ENCODE measurements around the gene TTC39C. TPM values are rescaled to one million over a fixed set of nuclear protein-coding genes. Genes with fewer than 3 reads are reported as not detected.

The TTC39C gene
- polyA plus RNA-seq, 1 experiment = 24.3 TPM

DNA sequence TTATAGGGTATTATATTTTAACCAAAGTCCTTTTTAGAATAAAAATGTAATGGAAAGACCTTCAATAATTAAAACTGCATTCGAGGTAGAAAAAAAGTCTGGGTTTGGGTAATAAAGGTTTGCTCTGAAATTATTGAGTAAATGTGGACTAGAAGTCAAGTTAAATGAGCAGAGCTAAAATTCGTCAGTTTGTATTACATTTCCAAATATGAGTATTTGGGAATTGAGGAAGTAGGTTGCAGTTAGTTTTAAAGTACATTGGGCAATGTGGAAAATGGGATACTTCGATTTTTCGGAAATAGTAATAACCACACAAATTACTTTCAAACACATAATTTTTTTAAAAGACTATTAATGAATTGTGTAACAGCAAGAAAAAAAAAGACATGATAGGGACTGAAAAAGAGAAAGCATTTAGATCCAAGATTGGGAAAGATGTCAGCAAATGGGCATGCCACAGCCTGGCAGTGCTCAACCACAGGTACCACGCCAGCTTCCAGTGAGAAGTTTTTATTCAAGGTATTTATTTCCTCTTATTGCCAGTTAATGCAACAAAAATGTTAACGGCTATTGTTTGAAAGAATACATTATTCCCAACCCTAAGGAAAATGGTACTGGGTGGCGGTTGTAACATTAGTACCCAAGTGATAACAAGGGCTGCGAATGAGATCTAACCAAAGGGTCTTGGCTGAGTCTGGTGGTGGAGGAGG, 50.0 kb downstream of the TTC39C start:
- TF ChIP-seq, protein P1, sequence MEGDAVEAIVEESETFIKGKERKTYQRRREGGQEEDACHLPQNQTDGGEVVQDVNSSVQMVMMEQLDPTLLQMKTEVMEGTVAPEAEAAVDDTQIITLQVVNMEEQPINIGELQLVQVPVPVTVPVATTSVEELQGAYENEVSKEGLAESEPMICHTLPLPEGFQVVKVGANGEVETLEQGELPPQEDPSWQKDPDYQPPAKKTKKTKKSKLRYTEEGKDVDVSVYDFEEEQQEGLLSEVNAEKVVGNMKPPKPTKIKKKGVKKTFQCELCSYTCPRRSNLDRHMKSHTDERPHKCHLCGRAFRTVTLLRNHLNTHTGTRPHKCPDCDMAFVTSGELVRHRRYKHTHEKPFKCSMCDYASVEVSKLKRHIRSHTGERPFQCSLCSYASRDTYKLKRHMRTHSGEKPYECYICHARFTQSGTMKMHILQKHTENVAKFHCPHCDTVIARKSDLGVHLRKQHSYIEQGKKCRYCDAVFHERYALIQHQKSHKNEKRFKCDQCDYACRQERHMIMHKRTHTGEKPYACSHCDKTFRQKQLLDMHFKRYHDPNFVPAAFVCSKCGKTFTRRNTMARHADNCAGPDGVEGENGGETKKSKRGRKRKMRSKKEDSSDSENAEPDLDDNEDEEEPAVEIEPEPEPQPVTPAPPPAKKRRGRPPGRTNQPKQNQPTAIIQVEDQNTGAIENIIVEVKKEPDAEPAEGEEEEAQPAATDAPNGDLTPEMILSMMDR (IDR thresholded peaks at IDR 0.05; ENCODE audit: low read depth, low read length) = no peak
- POLR2A ChIA-PET = no interaction called here
- H3K27ac ChIP-seq (ENCODE audit: low read depth, low read length) = no peak overlapping the region

DNA sequence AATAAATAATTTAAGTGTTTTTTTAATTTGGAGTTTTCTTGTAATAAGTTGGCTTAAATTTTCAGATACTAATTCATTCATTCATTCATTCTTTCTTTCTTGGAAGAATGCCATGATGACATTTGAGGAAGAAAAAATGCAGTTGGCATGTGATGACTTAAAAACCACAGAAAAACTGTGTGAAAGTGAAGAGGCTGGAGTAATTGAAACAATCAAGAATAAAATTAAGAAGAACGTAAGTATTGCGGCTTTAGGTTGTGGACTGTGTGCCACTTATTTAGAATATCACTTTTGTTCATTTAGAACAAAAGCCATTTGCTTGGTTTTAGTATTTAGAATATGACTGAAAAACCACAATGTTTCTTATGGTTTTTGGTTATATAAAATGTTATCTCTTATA, 51.4 kb downstream of the TTC39C start:
- ChIA-PET CTCF (no interaction called here), POLR2A (interaction anchor here (0.5 kb wide), 1 partner anchor 73 kb away, joined by 4 read pairs; the partner anchor contains the start of gene CABYR)
- no peak for DNase-seq (ENCODE audit: low read depth, low spot score)
- no peak overlapping the region for H3K27ac ChIP-seq (ENCODE audit: low read depth, low read length)
- H3K27me3 ChIP-seq (ENCODE audit: control insufficient read depth, insufficient read depth, low read length) = no peaks in the 10 kb centered on the region
- H3K9me3 ChIP-seq (ENCODE audit: control insufficient read depth, insufficient read depth, low read length) = no peaks in the 10 kb centered on the region
- no peak overlapping the region for H3K4me3 ChIP-seq (ENCODE audit: low read depth, low read length)
- TF ChIP-seq, protein P1 (IDR thresholded peaks at IDR 0.05; ENCODE audit: low read depth, low read length) = no peak

More for the DNA sequence above, 50.0 kb downstream of the TTC39C start:
- no peak for DNase-seq (ENCODE audit: low read depth, low spot score)
- Histone ChIP-seq H3K9me3 (ENCODE audit: control insufficient read depth, insufficient read depth, low read length) (no peaks in the 10 kb centered on the region), H3K4me3 (ENCODE audit: low read depth, low read length) (no peak overlapping the region), H3K27me3 (ENCODE audit: control insufficient read depth, insufficient read depth, low read length) (no peaks in the 10 kb centered on the region)
- CTCF ChIA-PET = no interaction called here

GRCh38 chr18:24068945-24069693, 54.6 kb downstream of the TTC39C start:
- H3K27ac ChIP-seq (ENCODE audit: low read depth, low read length) = no peak overlapping the region
- no peaks in the 10 kb centered on the region for H3K27me3 ChIP-seq (ENCODE audit: control insufficient read depth, insufficient read depth, low read length)
- no peak for DNase-seq (ENCODE audit: low read depth, low spot score)
- ChIA-PET CTCF (no interaction called here), POLR2A (no interaction called here)
- H3K9me3 ChIP-seq (ENCODE audit: control insufficient read depth, insufficient read depth, low read length) = no peaks in the 10 kb centered on the region
- TF ChIP-seq, protein P1 (IDR thresholded peaks at IDR 0.05; ENCODE audit: low read depth, low read length) = no peak
- H3K4me3 ChIP-seq (ENCODE audit: low read depth, low read length) = no peak overlapping the region

DNA sequence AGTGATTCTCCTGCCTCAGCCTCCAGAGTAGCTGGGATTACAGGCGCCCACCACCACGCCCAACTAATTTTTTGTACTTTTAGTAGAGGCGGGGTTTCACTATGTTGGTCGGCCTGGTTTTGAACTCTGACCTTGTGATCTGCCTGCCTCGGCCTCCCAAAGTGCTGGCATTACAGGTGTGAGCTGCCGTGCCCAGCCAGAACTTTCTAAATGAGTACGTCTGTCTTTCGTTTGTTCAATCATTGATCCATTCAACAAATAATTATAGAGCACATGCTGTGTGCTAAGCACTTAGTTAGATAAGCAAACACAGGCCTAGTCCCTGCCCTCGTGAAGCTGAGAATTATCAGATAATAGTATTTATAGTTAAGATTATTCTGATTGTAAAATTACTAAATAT, 56.5 kb downstream of the TTC39C start:
- TF ChIP-seq, protein P1 (IDR thresholded peaks at IDR 0.05; ENCODE audit: low read depth, low read length) = no peak
- no peak overlapping the region for H3K27ac ChIP-seq (ENCODE audit: low read depth, low read length)
- no peaks in the 10 kb centered on the region for H3K27me3 ChIP-seq (ENCODE audit: control insufficient read depth, insufficient read depth, low read length)
- CTCF ChIA-PET = no interaction called here
- DNase-seq (ENCODE audit: low read depth, low spot score) = no peak
- no peaks in the 10 kb centered on the region for H3K9me3 ChIP-seq (ENCODE audit: control insufficient read depth, insufficient read depth, low read length)
- no peak overlapping the region for H3K4me3 ChIP-seq (ENCODE audit: low read depth, low read length)
- POLR2A ChIA-PET = no interaction called here

DNA sequence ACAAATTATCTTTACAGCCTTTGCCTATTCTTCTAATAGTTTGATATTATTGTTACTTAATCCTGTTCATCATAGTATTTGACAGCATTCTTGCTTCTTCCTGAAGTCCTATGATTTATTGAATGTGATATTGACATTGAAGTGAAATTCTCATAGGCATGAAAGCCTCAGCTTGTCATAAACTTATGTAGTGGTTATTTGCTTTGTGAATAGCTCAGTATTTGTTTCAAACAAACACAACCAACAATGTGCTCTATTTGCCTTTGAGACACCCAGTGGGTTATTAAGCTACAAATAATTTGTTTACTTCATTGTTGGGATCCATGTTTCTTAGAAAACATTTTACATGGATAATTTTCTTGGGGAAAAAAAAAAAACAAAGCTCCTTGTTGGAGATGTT, 57.2 kb downstream of the TTC39C start:
- Histone ChIP-seq H3K4me3 (ENCODE audit: low read depth, low read length) (no peak overlapping the region), H3K27ac (ENCODE audit: low read depth, low read length) (no peak overlapping the region), H3K9me3 (ENCODE audit: control insufficient read depth, insufficient read depth, low read length) (no peaks in the 10 kb centered on the region), H3K27me3 (ENCODE audit: control insufficient read depth, insufficient read depth, low read length) (no peaks in the 10 kb centered on the region)
- POLR2A ChIA-PET = no interaction called here
- no peak for DNase-seq (ENCODE audit: low read depth, low spot score)
- TF ChIP-seq, protein P1 (IDR thresholded peaks at IDR 0.05; ENCODE audit: low read depth, low read length) = no peak
- CTCF ChIA-PET = no interaction called here

Data from AG04450 (cell line).